Fibroblast of gingiva (primary cell): Measurements from ENCODE around the gene DMRT2.

Source experiments
- DNase-seq: peaks from one replicate; pipeline ENCODE4 v3.0.0-alpha.2; 2011; ENCODE audit warnings: low read depth

DMRT2 gene

DNA sequence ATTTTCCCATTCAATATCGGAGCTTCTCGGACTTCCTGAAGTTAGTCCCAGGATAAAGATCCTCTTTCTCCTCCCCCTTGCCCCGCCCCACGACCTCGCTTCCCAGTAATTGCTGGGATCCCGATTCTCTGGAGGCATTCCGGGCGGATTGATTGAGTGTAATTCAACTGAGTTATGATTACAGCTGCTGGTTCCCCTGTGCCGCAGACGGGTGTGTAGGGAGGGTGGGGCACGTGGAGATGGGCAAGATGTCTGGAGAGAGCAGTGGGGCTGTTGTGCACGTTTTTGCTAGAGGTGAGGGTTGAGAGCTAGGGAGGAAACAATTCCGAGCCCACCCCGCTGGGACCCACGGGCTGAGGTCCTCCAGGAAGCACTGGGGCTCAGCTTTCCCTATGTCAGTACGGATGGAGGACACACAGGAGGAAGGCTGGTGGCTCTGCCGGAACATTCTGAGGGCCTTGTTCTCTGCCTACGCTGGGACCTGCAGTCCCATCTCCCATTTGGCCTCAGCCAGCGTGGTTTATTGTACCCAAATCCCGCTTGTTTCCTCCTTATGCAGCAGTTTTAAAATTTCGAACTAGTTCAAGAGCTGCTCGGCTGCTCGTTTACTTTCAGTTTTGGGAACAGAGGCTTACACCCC lies 2.4 kb upstream of the DMRT2 start:
- no peak for DNase-seq

DNA sequence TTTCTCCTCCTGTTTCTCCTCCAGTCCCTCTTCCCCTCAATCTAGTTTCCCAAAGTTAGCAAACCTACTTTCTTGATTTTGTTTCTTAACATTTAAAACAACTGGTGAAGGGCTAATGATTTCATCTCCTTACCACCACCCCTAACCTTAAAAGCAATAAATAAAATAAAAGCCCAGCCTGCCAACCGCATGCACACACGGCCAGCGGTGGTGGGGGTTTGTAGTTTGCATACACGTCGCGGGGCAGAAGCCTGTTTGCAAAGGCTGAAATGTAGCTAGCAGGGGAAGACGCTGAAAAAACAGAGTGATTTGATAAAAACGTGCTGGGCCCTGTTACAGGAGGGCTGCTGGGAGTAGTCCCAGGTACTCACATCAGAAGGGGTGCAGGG lies 1.9 kb upstream of the DMRT2 start:
- DNase-seq, result no peak

DNA sequence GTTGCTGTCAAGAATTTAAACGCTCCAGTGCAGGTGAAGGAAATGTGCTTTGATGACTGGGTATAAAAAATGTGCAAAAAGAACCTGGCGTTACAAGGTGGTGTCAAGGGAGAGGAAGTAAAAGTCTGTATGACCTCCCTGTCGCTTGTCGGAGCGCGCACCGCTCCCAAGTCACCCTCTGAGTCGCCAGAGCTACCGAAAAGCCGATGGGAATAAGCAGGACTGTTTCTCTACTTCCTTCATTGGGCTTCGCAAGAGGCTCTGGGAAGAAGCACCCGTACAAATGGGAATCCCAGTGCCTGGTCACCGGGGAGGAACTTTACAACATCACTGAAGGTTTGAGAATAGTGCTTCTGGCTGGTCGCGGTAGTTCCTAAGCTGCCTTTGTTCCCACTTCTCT lies 1.3 kb upstream of the DMRT2 start:
- no peak for DNase-seq

DNA sequence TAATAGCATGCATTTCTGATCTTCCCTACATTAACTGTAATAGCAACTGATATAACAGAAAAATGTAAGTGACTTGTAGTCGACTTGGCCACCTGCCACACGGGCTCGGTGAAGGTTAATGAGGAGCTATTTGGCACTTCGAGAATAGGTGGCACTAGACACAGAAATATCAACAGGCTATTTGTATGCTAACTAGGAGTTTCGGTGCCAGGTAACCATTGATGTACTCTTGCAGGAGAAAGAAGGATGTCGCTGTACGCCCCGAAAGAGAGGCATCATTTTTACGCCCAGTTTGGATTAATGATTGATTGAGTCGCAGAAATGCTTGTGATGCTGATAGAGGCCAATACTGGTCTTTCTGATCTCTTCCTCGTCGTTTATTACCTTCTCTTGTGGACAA lies 516 bp upstream of the DMRT2 start:
- no peak for DNase-seq

DNA sequence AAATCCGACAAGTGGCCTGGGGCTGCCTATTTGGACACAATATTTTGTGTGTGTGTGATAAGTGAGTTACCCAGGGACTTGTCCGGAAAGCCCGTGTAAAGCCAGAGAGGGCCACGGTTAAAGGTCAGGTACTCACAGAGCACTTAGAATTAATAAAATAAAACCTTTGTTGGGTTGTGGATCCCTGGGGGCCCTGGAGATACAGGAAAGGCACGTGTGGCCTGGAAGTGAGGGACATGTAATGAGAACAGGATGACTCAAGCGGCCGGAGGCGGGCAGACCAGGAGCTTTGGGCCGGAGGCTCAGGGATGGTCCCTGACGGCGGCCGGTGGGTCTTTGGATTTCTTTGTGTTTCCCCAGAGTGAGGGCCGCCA lies 1.0 kb downstream of the DMRT2 start:
- no peak for DNase-seq

DNA sequence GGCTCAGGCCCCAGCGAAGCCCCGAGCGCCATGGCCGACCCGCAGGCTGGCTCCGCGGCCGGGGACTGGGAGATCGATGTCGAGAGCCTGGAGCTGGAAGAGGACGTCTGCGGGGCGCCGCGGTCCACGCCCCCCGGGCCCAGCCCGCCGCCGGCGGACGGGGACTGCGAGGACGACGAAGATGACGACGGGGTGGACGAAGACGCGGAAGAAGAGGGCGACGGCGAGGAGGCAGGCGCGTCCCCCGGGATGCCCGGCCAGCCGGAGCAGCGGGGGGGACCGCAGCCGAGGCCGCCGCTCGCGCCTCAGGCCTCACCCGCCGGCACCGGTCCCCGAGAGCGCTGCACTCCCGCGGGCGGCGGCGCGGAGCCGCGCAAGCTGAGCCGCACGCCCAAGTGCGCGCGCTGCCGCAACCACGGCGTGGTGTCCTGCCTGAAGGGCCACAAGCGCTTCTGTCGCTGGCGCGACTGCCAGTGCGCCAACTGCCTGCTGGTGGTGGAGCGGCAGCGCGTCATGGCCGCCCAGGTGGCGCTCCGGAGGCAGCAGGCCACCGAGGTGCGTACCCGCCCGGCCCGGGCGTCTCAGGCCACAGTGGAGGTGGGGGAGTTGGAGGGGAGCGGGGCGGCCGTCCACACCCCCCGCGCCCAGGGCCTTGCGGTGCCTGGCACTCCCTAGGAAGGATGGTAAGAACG lies 1.6 kb downstream of the DMRT2 start:
- DNase-seq, result no peak

DNA sequence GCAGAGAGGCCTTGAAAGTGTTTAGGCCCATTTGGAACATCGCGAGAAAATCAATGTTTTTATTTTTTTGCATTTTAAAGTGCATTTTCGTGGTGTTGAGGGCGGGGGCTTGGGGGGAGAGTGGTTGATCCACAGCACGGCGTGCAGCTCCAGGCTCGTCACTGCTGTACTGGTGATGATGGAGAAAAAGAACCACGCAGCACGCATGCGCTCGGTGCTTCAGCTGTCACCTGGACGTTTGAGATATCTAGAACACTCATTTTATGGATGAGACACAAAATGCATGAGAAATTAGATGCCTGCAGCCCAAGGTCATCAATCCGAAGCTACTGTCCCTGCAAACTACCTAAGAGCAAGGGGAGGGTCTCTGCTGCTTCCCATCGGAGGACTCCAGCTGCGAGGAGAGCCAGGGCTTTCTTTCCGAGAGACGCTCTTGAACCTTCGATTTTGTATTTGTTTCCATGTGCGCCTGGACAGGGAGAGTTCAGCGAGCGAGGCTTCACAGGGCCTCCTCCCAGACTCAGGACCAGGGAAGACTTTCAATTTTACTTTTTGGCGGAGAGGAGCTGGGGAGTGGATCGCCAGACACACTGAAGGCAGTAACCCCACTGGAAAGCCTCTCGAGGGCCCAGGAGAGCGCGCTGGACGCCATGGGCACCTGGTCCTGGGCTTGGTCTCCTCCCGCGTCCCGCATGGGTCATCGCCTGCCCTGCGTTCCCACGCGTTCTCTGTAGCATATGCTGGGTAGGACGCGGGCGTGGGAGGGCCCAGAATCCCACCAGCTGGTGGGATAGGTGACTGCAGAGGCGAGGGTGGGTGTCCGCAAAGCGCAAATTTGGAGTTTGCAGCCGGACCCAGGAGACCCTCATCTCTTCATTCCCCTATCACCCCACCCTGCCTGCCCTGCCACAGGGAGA lies 2.5 kb downstream of the DMRT2 start:
- DNase-seq, result no peak

DNA sequence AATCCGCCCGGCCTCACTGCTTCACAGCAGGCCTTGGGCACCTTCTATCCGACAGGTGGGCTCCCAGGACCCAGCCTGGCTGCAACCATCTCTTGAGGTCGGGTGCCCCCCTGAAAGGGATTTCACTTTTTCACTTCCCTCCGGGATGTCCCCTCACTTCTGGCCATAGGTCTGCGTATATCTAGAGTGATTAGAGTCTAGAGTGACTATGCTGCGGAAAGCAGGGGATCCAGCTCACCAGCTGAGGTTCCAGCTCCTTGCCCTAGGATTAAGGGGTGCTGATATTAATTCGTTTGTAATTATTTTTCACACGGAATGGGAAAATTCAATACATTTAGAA lies 3.1 kb downstream of the DMRT2 start:
- DNase-seq, result no peak

DNA sequence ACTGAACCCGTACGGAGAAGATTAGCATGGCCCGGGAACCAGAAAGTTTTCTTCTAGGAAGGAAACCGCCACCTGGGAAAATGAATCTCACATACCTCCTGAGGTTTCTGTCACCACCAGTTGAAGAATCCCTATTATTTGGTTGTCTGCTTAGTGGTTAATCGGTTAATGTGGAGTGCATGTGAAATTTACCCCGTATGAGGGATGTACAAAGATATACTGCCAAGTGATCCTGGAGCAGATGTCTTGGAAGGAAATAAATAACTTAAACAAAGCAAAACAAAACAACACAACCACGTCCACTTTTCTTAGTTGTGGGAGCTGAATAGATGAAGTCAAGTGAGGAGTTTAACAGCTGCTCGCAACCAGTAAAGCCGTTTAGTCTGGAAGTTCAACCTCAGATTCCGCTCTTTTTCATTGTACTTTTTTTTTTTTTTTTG lies 3.8 kb downstream of the DMRT2 start:
- no peak for DNase-seq

DNA sequence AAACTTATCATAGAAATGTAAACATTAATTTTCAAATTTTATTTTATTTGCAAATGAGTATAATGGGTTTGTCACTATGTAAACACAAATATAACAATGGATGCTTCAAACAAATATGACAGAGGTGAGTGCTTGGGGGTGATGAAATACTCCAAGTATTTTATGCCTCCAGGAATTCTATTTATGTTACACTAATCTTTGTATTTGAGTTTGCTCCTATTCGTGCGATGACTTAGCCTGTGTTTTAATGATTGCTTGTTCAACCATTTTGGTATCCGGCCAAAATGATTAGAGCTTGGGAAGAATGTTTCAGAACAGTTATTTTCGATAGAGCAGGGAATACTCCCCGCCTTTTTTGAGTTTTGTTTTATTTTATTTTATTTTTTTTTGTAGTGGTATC lies 5.0 kb downstream of the DMRT2 start:
- no peak for DNase-seq

DNA sequence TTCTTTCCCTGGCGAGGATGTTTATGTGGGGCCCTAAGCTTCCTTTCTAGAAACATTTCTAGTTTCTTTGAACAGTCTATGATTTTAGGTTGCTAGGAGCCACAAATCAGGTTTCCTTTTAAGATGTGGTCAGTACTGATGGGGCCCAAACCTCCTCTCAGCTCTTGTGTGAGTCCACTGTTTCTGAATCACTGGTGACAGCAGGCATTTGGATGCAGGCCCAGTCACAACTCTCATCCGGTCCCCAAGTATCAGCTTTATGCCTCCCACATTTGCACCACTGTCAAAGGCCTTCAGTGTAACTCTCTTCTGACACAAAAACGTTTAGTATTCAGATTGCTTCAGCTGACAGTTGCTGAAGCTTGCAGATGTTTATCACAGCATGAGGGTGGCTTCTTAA lies 7.8 kb downstream of the DMRT2 start:
- no peak for DNase-seq

DNA sequence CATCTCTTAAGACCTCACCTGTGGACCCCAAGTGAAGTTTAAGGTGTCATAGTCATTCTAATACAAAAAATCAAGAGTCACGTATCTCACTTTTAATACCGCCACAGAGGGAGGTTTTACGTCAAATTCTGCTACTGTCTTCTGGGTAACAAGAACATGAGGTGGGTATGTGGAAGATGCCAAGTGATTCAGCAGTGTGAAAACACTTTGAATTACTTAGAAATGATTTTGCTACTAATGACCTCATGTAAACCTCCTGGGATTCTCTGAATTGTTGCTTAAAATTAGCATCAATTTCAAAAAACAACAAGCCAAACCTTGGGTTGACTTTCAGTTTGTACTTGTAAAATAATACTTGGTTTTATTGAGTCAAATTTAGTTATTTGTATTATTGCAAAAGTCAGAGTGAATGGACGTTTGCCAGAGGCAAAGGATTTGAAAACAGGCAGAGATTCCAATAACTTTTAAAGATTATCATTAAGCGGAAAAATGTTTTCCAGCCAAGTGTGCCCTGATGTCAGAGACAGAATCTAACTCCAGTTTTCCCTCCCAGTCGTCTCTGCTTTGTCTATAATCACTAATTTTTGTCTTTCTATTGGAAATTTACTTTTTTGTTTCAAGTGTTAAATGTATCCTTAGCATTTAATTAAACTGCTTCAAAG lies 8.8 kb downstream of the DMRT2 start:
- no peak for DNase-seq

DNA sequence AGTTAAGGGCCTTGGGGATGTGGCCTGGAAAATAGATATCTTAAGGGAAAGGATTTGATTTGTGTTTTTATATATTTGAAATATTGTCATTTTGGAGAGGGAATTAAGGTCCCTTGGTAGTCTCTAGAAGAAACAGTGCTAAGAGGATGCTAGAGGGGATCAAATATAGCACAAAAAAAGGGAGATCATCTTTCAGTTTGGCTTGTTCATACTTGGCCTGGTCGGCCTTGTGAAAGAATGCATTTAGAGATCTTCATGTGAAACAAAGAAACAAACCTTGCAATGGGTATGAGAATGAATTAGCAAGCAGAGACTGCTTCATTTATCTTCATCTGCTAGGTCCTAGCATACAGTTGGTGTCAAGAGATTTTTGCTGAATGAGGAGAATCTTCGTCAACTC lies 15.0 kb downstream of the DMRT2 start:
- no peak for DNase-seq

DNA sequence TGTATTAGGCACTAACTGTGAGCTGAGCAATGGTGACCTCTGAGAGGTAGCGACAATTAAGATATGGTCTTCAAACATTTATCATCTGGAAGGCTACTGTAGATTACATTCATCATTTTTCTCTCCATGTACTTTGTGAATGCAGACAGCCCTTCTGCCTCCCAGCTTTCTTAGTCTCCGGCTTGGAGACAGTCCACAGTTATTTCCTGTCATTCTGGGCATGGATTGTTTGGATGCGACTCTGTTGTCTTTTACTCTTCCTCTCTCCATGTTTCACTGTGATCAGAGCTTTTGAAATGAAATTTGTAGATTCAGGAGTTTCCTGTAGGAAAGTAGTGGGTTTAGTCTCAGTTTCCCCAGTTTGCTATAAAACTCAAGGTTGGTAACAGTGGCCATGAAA lies 20.5 kb downstream of the DMRT2 start:
- no peak for DNase-seq

DNA sequence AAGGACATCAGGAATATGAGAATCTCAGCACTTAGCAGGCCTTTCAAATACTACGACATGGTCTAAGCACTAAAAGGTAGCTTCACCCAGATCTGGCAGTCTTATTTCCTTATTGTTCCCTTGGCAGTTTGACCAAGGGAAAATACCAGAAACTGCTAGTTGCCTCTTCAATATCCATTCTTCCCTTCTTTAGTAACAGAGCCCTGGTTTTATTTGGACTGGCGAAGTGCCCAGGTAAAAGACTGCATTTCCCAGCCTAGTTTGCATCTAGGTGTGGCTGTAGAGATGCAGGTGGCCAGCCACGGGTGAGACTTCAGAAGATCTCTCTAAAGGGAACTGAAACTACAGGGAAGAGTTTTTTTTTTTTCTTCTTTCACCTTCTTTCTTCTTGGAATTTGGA lies 21.6 kb downstream of the DMRT2 start:
- no peak for DNase-seq

DNA sequence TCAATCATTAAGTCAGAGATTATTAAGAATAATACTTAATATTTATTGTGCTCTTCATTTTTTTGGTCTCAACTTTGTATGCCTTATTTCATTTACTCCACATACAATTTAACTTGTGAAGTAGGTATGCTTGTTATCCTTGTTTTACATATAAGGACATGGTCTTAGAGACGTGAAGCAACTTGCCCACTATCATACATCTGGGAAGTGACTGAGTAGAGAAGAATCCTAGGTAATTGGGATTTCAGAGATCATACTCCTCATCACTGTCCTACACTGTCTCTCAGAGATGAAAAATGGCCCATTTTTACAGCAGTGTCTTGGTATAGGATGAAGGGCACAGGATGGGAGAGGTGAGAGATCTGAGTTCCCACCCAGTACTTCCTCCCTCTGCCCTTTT lies 23.3 kb downstream of the DMRT2 start:
- DNase-seq, result no peak

DNA sequence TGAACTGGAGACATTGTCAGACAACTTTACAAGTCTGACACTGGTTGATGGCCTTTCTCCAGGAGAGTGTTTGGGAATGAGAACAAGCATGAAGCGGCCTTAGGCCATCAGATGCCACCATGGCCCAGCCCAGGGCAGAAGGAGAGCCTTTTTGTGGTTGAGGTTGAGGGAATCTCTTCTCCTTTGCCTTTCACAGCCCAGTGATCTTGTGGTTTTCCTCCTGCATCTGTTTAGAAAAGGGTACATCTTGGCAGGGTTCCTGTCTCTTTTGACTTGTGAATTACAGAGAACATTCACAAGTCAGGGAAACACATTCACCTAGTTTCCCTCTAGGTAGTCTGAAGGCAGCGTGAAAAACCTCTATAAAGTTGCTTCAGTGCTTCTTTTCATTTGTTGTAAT lies 27.5 kb downstream of the DMRT2 start:
- DNase-seq, result no peak

DNA sequence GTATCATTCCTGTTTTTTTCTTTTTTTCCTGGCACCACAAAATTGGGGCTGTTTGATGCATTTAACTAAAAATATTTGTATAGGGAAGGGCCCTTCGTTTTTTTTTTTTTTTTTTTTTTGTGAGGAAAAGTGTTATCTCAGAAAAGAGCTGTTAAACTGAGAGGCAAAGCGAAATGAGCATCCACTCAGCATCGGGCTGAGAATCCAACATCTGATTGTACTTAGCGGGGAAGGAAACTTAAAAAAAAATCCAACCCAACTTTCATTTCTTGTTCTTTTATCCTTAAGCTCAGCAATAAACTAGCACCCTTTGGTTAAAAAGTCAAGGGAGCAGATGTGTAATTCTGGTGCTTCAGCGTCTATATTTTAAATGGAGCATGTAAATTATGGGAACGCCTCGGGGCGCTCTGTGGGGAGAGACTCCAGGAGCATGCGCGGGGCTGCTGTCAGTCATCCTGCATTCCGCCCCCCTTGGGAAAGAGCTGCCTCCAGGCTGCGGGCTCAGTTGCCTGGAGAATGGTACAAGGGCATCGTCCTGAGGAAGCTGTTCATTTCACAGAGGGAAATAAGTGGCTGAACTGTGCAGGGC lies 33.3 kb downstream of the DMRT2 start:
- DNase-seq, result no peak

DNA sequence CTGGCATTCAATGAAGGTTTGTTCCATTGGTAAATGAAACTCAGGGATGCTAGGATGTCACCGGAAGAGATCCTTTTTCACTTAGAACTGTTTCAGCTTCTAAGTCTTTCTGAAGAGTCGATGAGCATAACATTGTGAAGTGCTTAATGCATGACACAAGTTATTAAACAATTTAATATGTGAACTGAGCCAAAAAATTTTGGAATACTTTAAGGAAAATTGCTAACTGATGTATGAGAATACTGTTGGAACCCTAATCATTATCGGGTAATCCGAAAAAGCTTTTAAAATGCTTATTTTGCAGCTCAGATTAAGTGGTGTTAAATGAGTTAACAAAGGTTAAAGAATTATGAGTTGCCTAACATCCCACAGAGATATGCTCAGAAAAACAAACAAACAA lies 34.9 kb downstream of the DMRT2 start:
- DNase-seq, result no peak

DNA sequence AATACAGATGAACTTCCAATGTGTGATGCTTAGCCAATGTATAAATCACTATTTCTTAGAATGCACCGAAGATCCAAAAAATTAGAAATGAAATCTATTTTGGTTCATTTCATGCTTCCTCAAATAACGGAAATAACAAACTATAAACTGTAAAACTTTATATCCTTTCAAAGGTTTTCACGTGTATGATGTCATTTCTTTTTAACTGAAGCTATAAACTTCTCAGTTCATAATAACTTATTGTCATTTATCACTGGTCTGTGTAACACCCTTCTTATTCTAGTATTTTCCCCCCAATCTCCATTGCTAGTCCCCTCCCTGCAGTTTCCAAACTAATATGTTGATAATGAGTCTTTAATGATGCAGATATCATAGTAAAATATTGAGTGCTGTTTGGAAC lies 36.4 kb downstream of the DMRT2 start:
- no peak for DNase-seq

DNA sequence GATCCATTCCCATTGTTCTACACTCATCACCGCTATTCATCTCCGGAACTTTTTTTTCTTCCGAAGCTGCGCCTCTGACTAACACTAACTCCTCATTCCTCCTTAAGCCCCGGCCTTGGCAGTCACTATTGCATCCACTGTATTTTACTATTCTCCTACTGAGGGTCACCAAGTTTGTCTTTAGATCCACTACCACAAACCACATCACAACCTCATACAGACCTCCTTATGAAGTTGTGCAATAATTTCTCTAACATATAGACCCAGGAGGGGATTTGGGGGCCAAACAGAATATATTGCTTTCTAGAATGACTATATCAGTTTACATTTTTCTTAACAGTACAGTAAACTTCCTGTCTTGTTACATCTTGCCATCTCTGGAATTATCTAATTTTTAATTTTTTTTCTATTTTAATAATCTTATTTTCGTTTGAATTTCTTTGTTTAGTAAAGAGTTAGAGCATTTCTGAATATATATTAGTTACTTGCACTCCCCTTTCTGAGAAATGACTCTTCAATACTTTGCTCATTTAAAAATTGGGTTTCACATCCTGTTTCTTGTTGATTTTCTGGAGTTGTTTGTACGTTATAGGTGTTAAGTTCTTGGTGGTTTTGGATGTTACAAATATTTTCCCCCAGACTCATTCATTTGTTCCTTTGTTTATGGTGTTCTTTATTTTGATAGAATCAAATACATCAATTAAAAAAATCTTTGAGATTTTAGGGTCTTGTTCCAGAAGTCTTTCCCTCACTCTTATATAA lies 37.1 kb downstream of the DMRT2 start:
- no peak for DNase-seq

DNA sequence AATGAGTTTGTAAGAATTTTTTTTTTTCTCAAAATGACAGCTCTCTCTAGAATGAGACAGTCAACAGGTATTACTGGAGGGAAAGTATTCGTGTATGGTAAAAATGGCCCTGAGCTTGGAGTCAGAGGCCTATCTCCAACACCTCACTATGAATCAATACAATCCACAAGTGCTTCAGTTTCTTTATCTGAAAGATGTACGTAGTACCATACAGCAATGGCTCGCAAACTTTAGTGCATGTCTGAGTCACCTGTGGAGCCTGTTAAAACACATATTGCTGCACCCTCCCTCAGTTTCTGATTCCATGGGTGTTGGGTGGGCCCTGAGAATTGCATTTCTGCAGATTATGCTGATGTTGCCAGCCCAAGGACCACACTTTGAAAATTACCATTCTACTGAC lies 44.6 kb downstream of the DMRT2 start:
- DNase-seq, result no peak
